Lower leg skin (tissue), 4 donors: ENCODE results near the gene CFAP53. TPM values are rescaled to one million over a fixed set of nuclear protein-coding genes. Genes with fewer than 3 reads are reported as not detected.

Experiments
- DNase-seq, 2 donors: peaks; one replicate each; pipeline ENCODE4 v3.0.0-alpha.2; 2019; ENCODE audit warnings: low spot score in 2 of 2
- H3K4me3 ChIP-seq: fragments of 200-600 bp; sonication (generic); 2 replicates; pipeline ENCODE4 v1.5.1; 2017; ENCODE audit warnings: mild to moderate bottlenecking, low read depth; ENCODE audit not compliant: poor library complexity, severe bottlenecking
- POLR2A ChIP-seq, 2 donors: fragments of 450-650 bp; IDR thresholded peaks; one replicate each; pipeline ENCODE4 v1.6.1; 2016 to 2017; ENCODE audit warnings: antibody characterized with exemption in 2 of 2, mild to moderate bottlenecking in 1 of 2, moderate library complexity in 1 of 2
- WGBS, 2 donors: methylation state at CpG; one replicate each; pipeline ENCODE4 v1.1.5; 2018; 5-methylcytosine and 5-hydroxymethylcytosine counted together
- intact Hi-C: fragments of 100-400 bp; cut with DNase I; formaldehyde crosslinking; loops from one replicate; pipeline ENCODE4 v1.15.0; 2023; ENCODE audit warnings: low total_unique reads
- total RNA-seq, 4 donors: library from RNA; depleted of rRNA; stranded (reverse); fragments of >200 nt; gene quantifications; one replicate each; pipeline ENCODE4 v1.1.0, GENCODE V29; 2016
- TF ChIP-seq, protein P1 (sequence below), 3 donors: fragments of 450-650 bp; IDR thresholded peaks; one replicate each; pipeline ENCODE4 v1.5.1; 2016; ENCODE audit warnings: antibody characterized with exemption in 3 of 3, mild to moderate bottlenecking in 3 of 3, moderate library complexity in 2 of 3

CFAP53 gene
- total RNA-seq, 4 donors from 2014 or later, result 0.23 to 0.37 (median 0.34) TPM; not detected in 1

DNA sequence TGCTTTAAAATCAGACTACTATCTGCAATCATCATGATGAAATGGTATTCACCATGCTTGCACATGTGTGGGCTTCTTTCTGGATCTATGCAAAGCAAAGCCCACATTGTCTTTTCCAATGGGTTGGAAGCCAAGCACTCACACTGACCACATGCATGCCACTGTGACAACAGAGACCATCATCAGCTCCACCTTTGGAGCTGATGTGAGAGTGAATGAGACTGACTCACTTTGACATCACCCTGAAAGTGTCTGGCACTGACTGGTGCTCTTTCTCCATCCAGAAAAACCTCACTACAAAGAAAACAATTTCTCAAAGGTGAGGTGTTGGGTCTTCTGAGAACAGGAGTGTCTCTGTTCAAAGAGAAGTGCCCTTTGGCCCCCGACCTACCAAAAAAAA, 76.1 kb downstream of the CFAP53 start:
- WGBS, 2 donors, result 64 to 71% methylated on average over 1 of the region's 1 CpG
- TF ChIP-seq, protein P1, sequence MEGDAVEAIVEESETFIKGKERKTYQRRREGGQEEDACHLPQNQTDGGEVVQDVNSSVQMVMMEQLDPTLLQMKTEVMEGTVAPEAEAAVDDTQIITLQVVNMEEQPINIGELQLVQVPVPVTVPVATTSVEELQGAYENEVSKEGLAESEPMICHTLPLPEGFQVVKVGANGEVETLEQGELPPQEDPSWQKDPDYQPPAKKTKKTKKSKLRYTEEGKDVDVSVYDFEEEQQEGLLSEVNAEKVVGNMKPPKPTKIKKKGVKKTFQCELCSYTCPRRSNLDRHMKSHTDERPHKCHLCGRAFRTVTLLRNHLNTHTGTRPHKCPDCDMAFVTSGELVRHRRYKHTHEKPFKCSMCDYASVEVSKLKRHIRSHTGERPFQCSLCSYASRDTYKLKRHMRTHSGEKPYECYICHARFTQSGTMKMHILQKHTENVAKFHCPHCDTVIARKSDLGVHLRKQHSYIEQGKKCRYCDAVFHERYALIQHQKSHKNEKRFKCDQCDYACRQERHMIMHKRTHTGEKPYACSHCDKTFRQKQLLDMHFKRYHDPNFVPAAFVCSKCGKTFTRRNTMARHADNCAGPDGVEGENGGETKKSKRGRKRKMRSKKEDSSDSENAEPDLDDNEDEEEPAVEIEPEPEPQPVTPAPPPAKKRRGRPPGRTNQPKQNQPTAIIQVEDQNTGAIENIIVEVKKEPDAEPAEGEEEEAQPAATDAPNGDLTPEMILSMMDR (IDR thresholded peaks at IDR 0.05), result no peak
- TF ChIP-seq POLR2A (IDR thresholded peaks at IDR 0.05), result no peak
- intact Hi-C loops, result no loop called here
- no peak for DNase-seq
- H3K4me3 ChIP-seq, result no peak overlapping the region

- intact Hi-C loops, result no loop called here
- DNase-seq, result no peak
- WGBS, 2 donors, result 82 to 96% methylated on average over 1 of the region's 1 CpG
- TF ChIP-seq, protein P1 (IDR thresholded peaks at IDR 0.05), result no peak
- no peak for TF ChIP-seq POLR2A (IDR thresholded peaks at IDR 0.05)
- no peak overlapping the region for H3K4me3 ChIP-seq
These were observed 77.1 kb downstream of the CFAP53 start for GRCh38 chr18:50189160-50189559.

GRCh38 chr18:50188652-50189051, 77.6 kb downstream of the CFAP53 start:
- H3K4me3 ChIP-seq, result no peak overlapping the region
- 78 to 82% methylated on average over 6 of the region's 6 CpGs for WGBS, 2 donors
- no peak for DNase-seq
- intact Hi-C loops, result no loop called here
- no peak for TF ChIP-seq POLR2A (IDR thresholded peaks at IDR 0.05)
- TF ChIP-seq, protein P1 (IDR thresholded peaks at IDR 0.05), result no peak

DNA sequence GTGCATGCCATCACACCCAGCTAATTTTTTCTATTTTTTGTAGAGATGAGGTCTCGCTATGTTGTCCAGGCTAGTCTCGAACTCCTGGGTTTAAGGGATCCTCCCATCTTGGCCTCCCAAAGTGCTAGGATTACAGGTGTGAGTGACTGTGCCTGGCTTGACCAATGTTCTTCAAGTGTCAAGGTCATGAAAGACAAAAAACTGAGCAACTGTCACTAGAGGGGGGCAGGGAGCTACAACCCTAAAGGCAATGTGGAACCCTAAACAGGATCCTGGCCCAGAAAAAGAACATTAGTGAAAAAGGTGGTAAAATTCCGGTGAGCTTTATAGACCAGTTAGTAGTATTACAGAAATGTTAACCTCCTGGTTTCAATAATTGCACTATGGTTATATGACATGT, 78.6 kb downstream of the CFAP53 start:
- intact Hi-C loops, result no loop called here
- TF ChIP-seq, protein P1 (IDR thresholded peaks at IDR 0.05), result no peak
- no peak for TF ChIP-seq POLR2A (IDR thresholded peaks at IDR 0.05)
- WGBS, 2 donors, result 91 to 92% methylated on average over 3 of the region's 3 CpGs

GRCh38 chr18:50186385-50186784, 79.9 kb downstream of the CFAP53 start:
- 83 to 92% methylated on average over 1 of the region's 1 CpG for WGBS, 2 donors
- TF ChIP-seq, protein P1 (IDR thresholded peaks at IDR 0.05), result no peak
- TF ChIP-seq POLR2A (IDR thresholded peaks at IDR 0.05), result no peak
- intact Hi-C loops, result no loop called here
- no peak overlapping the region for H3K4me3 ChIP-seq
- no peak for DNase-seq

More for the DNA sequence above, 78.6 kb downstream of the CFAP53 start:
- no peak for DNase-seq
- no peak overlapping the region for H3K4me3 ChIP-seq

DNA sequence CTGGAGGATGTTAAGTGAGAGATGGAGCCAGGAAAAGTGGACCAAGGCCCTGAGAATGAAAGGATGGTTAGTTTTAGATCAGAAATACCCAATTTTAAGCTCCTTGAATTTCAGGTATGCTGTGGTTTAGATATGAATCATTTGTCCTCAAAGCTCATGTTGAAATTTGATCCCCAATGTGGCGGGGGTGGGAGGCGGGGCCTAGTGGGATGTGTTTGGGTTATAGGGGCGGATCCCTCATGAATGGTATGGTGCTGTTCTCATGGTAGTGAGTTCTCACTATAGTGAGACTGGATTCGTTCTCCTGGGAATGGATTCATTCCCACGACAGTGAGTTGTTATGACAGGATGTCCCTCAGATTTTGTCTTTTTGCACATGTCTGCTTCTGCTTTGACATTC, 82.7 kb downstream of the CFAP53 start:
- no peak overlapping the region for H3K4me3 ChIP-seq
- TF ChIP-seq, protein P1 (IDR thresholded peaks at IDR 0.05), result no peak
- no peak for TF ChIP-seq POLR2A (IDR thresholded peaks at IDR 0.05)
- intact Hi-C loops, result no loop called here
- DNase-seq, result no peak
- 68 to 77% methylated on average over 5 of the region's 5 CpGs for WGBS, 2 donors
